IMR-90 (cell line): ENCODE results near the gene OSBP2.

ENCODE experiments used
- ELK1 ChIP-seq: fragments of 150-350 bp; IDR thresholded peaks from 2 replicates; pipeline ENCODE4 v1.6.1; 2016; ENCODE audit warnings: low read depth, mild to moderate bottlenecking, low read length, moderate library complexity, borderline replicate concordance
- RAD21 ChIP-seq: IDR thresholded peaks from 2 replicates; pipeline ENCODE4 v1.6.1; 2012; ENCODE audit warnings: low read length, improper control_type of control experiment
- USF2 ChIP-seq: fragments of 150-350 bp; IDR thresholded peaks from 2 replicates; pipeline ENCODE4 v1.6.1; 2017; ENCODE audit warnings: mild to moderate bottlenecking, antibody characterized with exemption, low read length, low read depth
- TF ChIP-seq, protein P1 (sequence below): conservative IDR thresholded peaks from 2 replicates; pipeline ENCODE4 v1.5.1; 2012; ENCODE audit warnings: mild to moderate bottlenecking, low read depth, low read length, improper control_type of control experiment

DNA sequence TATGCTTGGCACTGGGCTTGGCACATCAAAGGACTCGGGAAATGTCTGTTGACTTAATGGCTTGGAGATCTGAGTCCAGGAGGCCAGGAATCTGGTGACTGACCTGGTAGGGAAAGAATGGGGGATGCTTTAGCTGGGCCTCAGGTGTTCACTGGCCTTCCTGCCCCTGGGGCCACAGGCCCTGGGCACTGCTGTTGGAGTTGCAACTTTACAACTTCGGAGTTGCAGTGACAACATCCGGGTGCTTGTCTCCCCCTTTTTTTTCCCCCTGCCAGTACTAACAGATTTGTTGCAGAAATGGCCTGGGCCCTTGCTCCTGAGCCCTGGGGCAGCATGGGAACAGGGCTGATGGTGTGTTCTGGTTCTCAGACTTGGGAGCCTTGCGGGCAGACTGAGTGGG lies 23.8 kb downstream of the OSBP2 start:
- TF ChIP-seq RAD21 (no peak), ELK1 (no peak), USF2 (no peak)
- TF ChIP-seq, protein P1, sequence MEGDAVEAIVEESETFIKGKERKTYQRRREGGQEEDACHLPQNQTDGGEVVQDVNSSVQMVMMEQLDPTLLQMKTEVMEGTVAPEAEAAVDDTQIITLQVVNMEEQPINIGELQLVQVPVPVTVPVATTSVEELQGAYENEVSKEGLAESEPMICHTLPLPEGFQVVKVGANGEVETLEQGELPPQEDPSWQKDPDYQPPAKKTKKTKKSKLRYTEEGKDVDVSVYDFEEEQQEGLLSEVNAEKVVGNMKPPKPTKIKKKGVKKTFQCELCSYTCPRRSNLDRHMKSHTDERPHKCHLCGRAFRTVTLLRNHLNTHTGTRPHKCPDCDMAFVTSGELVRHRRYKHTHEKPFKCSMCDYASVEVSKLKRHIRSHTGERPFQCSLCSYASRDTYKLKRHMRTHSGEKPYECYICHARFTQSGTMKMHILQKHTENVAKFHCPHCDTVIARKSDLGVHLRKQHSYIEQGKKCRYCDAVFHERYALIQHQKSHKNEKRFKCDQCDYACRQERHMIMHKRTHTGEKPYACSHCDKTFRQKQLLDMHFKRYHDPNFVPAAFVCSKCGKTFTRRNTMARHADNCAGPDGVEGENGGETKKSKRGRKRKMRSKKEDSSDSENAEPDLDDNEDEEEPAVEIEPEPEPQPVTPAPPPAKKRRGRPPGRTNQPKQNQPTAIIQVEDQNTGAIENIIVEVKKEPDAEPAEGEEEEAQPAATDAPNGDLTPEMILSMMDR = no peak
